Measurements from ENCODE around the gene ZSWIM6. TPM values are rescaled to one million over a fixed set of nuclear protein-coding genes. Genes with fewer than 3 reads are reported as not detected.
"Not testable (repeated sequence)": the region's sequence is repeated elsewhere in the genome, so short reads cannot be mapped to it uniquely, and the experiment has no call there.

The ZSWIM6 gene
- total RNA-seq, 6 experiments from 2014 or later = 2.8 to 7.2 (median 4.1) TPM

- Histone ChIP-seq H3K4me1 (peaks cover 0 to 22% (median 11%) of the 10 kb centered on the region in 4 donors), H3K27ac (peak overlapping the region; percentile 25 to 61 (median 34)), H3K9me3 (no peaks in the 10 kb centered on the region), H3K27me3 (no peaks in the 10 kb centered on the region), H3K4me3 (peak overlapping the region in 1 of 3 donors; percentile 26), H3K36me3 (no peaks in the 10 kb centered on the region)
- intact Hi-C loops (cut with DNase I) = no loop called here
- DNase-seq (peak; percentile 100), ATAC-seq (peak; percentile 97 to 99 (median 98))
- 0% methylated on average over 19 of the region's 28 CpGs for WGBS (ENCODE audit: insufficient coverage, low coverage, low lambda C conversion rate, missing lambda C conversion rate)
- peak in 2 of 4 donors; percentile 7 to 24 for TF ChIP-seq CTCF (IDR thresholded peaks at IDR 0.05)
- TF ChIP-seq POLR2A (IDR thresholded peaks at IDR 0.05) = no peak
These were observed 76.6 kb downstream of the ZSWIM6 start for GRCh38 chr5:61408476-61409168.

GRCh38 chr5:61409568-61409967 lies 77.5 kb downstream of the ZSWIM6 start:
- no peaks in the 10 kb centered on the region for H3K27me3 ChIP-seq
- WGBS (ENCODE audit: insufficient coverage, low coverage, low lambda C conversion rate, missing lambda C conversion rate) = 12% methylated on average over 2 of the region's 2 CpGs
- no peak overlapping the region for H3K4me3 ChIP-seq
- DNase-seq (no peak), ATAC-seq (peak in 1 of 4 donors; percentile 39)
- TF ChIP-seq CTCF (IDR thresholded peaks at IDR 0.05) (no peak), POLR2A (IDR thresholded peaks at IDR 0.05) (no peak)
- peak overlapping the region in 2 of 3 donors; percentile 25 to 49 for H3K27ac ChIP-seq
- H3K36me3 ChIP-seq = no peaks in the 10 kb centered on the region
- H3K4me1 ChIP-seq = peaks cover 0 to 22% (median 11%) of the 10 kb centered on the region in 4 donors
- H3K9me3 ChIP-seq = no peaks in the 10 kb centered on the region
- intact Hi-C loops (cut with DNase I) = no loop called here

- no peak overlapping the region for H3K27ac ChIP-seq
- DNase-seq = no peak
- 77% methylated on average over 5 of the region's 5 CpGs for WGBS (ENCODE audit: insufficient coverage, low coverage, low lambda C conversion rate, missing lambda C conversion rate)
- no peak for ATAC-seq
- H3K27me3 ChIP-seq = no peaks in the 10 kb centered on the region
- H3K9me3 ChIP-seq = no peaks in the 10 kb centered on the region
- no peak overlapping the region for H3K4me3 ChIP-seq
- TF ChIP-seq CTCF (IDR thresholded peaks at IDR 0.05) (no peak), POLR2A (IDR thresholded peaks at IDR 0.05) (no peak)
- peaks cover 0 to 22% (median 9%) of the 10 kb centered on the region in 4 donors for H3K4me1 ChIP-seq
- no peaks in the 10 kb centered on the region for H3K36me3 ChIP-seq
- intact Hi-C loops (cut with DNase I) = no loop called here
These were observed 78.8 kb downstream of the ZSWIM6 start for GRCh38 chr5:61410811-61411210.

- Histone ChIP-seq H3K9me3 (no peaks in the 10 kb centered on the region), H3K4me1 (peaks cover 0 to 20% (median 8%) of the 10 kb centered on the region in 4 donors), H3K27ac (no peak overlapping the region), H3K27me3 (no peaks in the 10 kb centered on the region), H3K4me3 (no peak overlapping the region), H3K36me3 (no peaks in the 10 kb centered on the region)
- intact Hi-C loops (cut with DNase I) = no loop called here
- DNase-seq (no peak), ATAC-seq (no peak)
- no peak for TF ChIP-seq CTCF (IDR thresholded peaks at IDR 0.05)
- no peak for TF ChIP-seq POLR2A (IDR thresholded peaks at IDR 0.05)
- WGBS (ENCODE audit: insufficient coverage, low coverage, low lambda C conversion rate, missing lambda C conversion rate) = 93% methylated on average over 2 of the region's 2 CpGs
These were observed 80.3 kb downstream of the ZSWIM6 start for GRCh38 chr5:61412361-61412760.

GRCh38 chr5:61413205-61413604 lies 81.1 kb downstream of the ZSWIM6 start:
- DNase-seq; ATAC-seq; H3K4me3 ChIP-seq; H3K36me3 ChIP-seq; intact Hi-C loops (cut with DNase I); H3K27me3 ChIP-seq; H3K27ac ChIP-seq; H3K9me3 ChIP-seq: not testable (repeated sequence)
- peaks cover 0 to 12% (median 4%) of the 10 kb centered on the region in 4 donors for H3K4me1 ChIP-seq
- 70% methylated on average over 2 of the region's 2 CpGs for WGBS (ENCODE audit: insufficient coverage, low coverage, low lambda C conversion rate, missing lambda C conversion rate)
